ENCODE measurements around the gene FGF2.
A peak's percentile ranks its signal among the peaks of the same experiment; 100 is the strongest.

FGF2 gene

GRCh38 chr4:122796801-122797404, 29.7 kb upstream of the FGF2 start:
- Histone ChIP-seq H3K9ac (ENCODE audit: low read depth, low read length, poor library complexity) (no peak overlapping the region), H2BK15ac (ENCODE audit: low read length) (no peak overlapping the region), H3K4ac (ENCODE audit: low read length) (no peak overlapping the region), H3K4me3 (ENCODE audit: low read length in 2 of 2) (no peak overlapping the region), H2BK120ac (ENCODE audit: low read depth, low read length) (no peak overlapping the region), H3K18ac (ENCODE audit: low read length) (no peak overlapping the region), H3K36me3 (replicated peaks in 1 of 2; ENCODE audit: control insufficient read depth in 2 of 2, insufficient read depth in 2 of 2, low read length in 2 of 2) (no peaks in the 10 kb centered on the region), H3K27me3 (ENCODE audit: control insufficient read depth in 3 of 3, insufficient read depth in 3 of 3, low read depth in 1 of 3, low read length in 3 of 3) (no peaks in the 10 kb centered on the region), H3K14ac (ENCODE audit: low read length) (no peak overlapping the region), H2BK12ac (ENCODE audit: low read length) (no peak overlapping the region), H3K9me3 (replicated peaks in 1 of 2; ENCODE audit: control insufficient read depth in 2 of 2, insufficient read depth in 1 of 2, low read depth in 1 of 2, low read length in 2 of 2) (no peaks in the 10 kb centered on the region), H3K27ac (replicated peaks; ENCODE audit: low read length) (no peak overlapping the region), H4K91ac (ENCODE audit: low read depth, low read length, poor library complexity) (no peak overlapping the region), H3K4me1 (ENCODE audit: control insufficient read depth in 2 of 2, insufficient read depth in 1 of 2, low read depth in 1 of 2, low read length in 2 of 2) (peaks cover 8 to 10% of the 10 kb centered on the region in 2 donors), H2BK5ac (ENCODE audit: low read length) (no peak overlapping the region), H2AK5ac (ENCODE audit: low read depth, low read length) (no peak overlapping the region), H2AFZ (ENCODE audit: low read length) (peak overlapping the region; percentile 26), H3K79me1 (ENCODE audit: low read depth, low read length) (no peaks in the 10 kb centered on the region), H3K4me2 (ENCODE audit: insufficient read depth, low read length, poor library complexity, severe bottlenecking) (no peak overlapping the region), H3K23ac (ENCODE audit: low read depth, low read length, poor library complexity) (no peak overlapping the region), H4K8ac (ENCODE audit: low read depth, low read length) (no peak overlapping the region)
- WGBS, 2 donors (ENCODE audit: extremely low coverage in 2 of 2, insufficient read length in 2 of 2, insufficient replicate concordance in 1 of 2), result no CpG with 5 or more reads among the region's 4 CpGs
- DNase-seq (ENCODE audit: low spot score), result no peak

- H3K27me3 ChIP-seq (ENCODE audit: control insufficient read depth in 3 of 3, insufficient read depth in 3 of 3, low read depth in 1 of 3, low read length in 3 of 3), result no peaks in the 10 kb centered on the region
- no peak overlapping the region for H3K4me3 ChIP-seq (ENCODE audit: low read length in 2 of 2)
- no peak overlapping the region for H4K8ac ChIP-seq (ENCODE audit: low read depth, low read length)
- H3K79me1 ChIP-seq (ENCODE audit: low read depth, low read length), result no peaks in the 10 kb centered on the region
- H3K4me2 ChIP-seq (ENCODE audit: insufficient read depth, low read length, poor library complexity, severe bottlenecking), result no peak overlapping the region
- no peak overlapping the region for H3K23ac ChIP-seq (ENCODE audit: low read depth, low read length, poor library complexity)
- H2AFZ ChIP-seq (ENCODE audit: low read length), result peak overlapping the region; percentile 90
- H2AK5ac ChIP-seq (ENCODE audit: low read depth, low read length), result no peak overlapping the region
- H3K14ac ChIP-seq (ENCODE audit: low read length), result no peak overlapping the region
- no peak overlapping the region for H4K91ac ChIP-seq (ENCODE audit: low read depth, low read length, poor library complexity)
- peak overlapping the region; percentile 73 for H3K18ac ChIP-seq (ENCODE audit: low read length)
- H2BK12ac ChIP-seq (ENCODE audit: low read length), result no peak overlapping the region
- no peaks in the 10 kb centered on the region for H3K9me3 ChIP-seq (replicated peaks in 1 of 2; ENCODE audit: control insufficient read depth in 2 of 2, insufficient read depth in 1 of 2, low read depth in 1 of 2, low read length in 2 of 2)
- H2BK5ac ChIP-seq (ENCODE audit: low read length), result no peak overlapping the region
- H2BK120ac ChIP-seq (ENCODE audit: low read depth, low read length), result no peak overlapping the region
- no peak overlapping the region for H3K4ac ChIP-seq (ENCODE audit: low read length)
- no peak overlapping the region for H3K27ac ChIP-seq (replicated peaks; ENCODE audit: low read length)
- no peak for DNase-seq (ENCODE audit: low spot score)
- no CpG with 5 or more reads among the region's 2 CpGs for WGBS, 2 donors (ENCODE audit: extremely low coverage in 2 of 2, insufficient read length in 2 of 2, insufficient replicate concordance in 1 of 2)
- no peaks in the 10 kb centered on the region for H3K36me3 ChIP-seq (replicated peaks in 1 of 2; ENCODE audit: control insufficient read depth in 2 of 2, insufficient read depth in 2 of 2, low read length in 2 of 2)
- no peak overlapping the region for H3K9ac ChIP-seq (ENCODE audit: low read depth, low read length, poor library complexity)
- no peak overlapping the region for H2BK15ac ChIP-seq (ENCODE audit: low read length)
- H3K4me1 ChIP-seq (ENCODE audit: control insufficient read depth in 2 of 2, insufficient read depth in 1 of 2, low read depth in 1 of 2, low read length in 2 of 2), result peaks cover 8 to 10% of the 10 kb centered on the region in 2 donors
Measured at GRCh38 chr4:122797405-122798094, 29.1 kb upstream of the FGF2 start.

DNA sequence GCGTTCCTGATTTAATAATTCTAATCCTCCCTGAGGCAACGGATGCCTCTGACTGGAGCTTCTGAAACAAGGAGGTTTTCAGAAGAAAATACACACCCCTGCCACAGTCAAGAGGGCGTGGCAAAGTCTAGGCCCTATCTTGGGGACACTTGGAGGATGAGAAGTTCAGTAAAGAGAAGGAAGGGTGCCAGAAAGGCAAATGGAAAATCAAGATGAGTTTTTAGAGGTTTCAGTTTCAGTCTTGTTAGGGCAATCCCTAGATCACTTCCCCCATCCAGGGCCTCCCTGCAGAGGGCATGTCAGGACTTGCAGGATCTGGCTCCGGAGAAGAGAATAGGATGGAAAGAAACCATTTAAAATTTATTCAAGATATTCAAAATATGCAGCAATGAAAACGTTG, 28.5 kb upstream of the FGF2 start:
- Histone ChIP-seq H3K14ac (ENCODE audit: low read length) (no peak overlapping the region), H2BK12ac (ENCODE audit: low read length) (no peak overlapping the region), H3K27me3 (ENCODE audit: control insufficient read depth in 3 of 3, insufficient read depth in 3 of 3, low read depth in 1 of 3, low read length in 3 of 3) (no peaks in the 10 kb centered on the region), H2AK5ac (ENCODE audit: low read depth, low read length) (no peak overlapping the region), H3K23ac (ENCODE audit: low read depth, low read length, poor library complexity) (no peak overlapping the region), H2AFZ (ENCODE audit: low read length) (peak overlapping the region; percentile 90), H2BK5ac (ENCODE audit: low read length) (no peak overlapping the region), H3K4me3 (ENCODE audit: low read length in 2 of 2) (no peak overlapping the region), H3K27ac (replicated peaks; ENCODE audit: low read length) (peak overlapping the region; percentile 59), H3K4me1 (ENCODE audit: control insufficient read depth in 2 of 2, insufficient read depth in 1 of 2, low read depth in 1 of 2, low read length in 2 of 2) (peaks cover 8 to 10% of the 10 kb centered on the region in 2 donors), H3K79me1 (ENCODE audit: low read depth, low read length) (no peaks in the 10 kb centered on the region), H3K4me2 (ENCODE audit: insufficient read depth, low read length, poor library complexity, severe bottlenecking) (no peak overlapping the region), H4K8ac (ENCODE audit: low read depth, low read length) (no peak overlapping the region), H2BK15ac (ENCODE audit: low read length) (no peak overlapping the region), H3K9ac (ENCODE audit: low read depth, low read length, poor library complexity) (no peak overlapping the region), H2BK120ac (ENCODE audit: low read depth, low read length) (no peak overlapping the region), H3K18ac (ENCODE audit: low read length) (no peak overlapping the region), H3K36me3 (replicated peaks in 1 of 2; ENCODE audit: control insufficient read depth in 2 of 2, insufficient read depth in 2 of 2, low read length in 2 of 2) (no peaks in the 10 kb centered on the region), H3K9me3 (replicated peaks in 1 of 2; ENCODE audit: control insufficient read depth in 2 of 2, insufficient read depth in 1 of 2, low read depth in 1 of 2, low read length in 2 of 2) (no peaks in the 10 kb centered on the region), H3K4ac (ENCODE audit: low read length) (no peak overlapping the region), H4K91ac (ENCODE audit: low read depth, low read length, poor library complexity) (no peak overlapping the region)
- DNase-seq (ENCODE audit: low spot score), result peak; percentile 11
- WGBS, 2 donors (ENCODE audit: extremely low coverage in 2 of 2, insufficient read length in 2 of 2, insufficient replicate concordance in 1 of 2), result no CpG with 5 or more reads among the region's 5 CpGs

- H3K27ac ChIP-seq (replicated peaks; ENCODE audit: low read length), result no peak overlapping the region
- no peaks in the 10 kb centered on the region for H3K36me3 ChIP-seq (replicated peaks in 1 of 2; ENCODE audit: control insufficient read depth in 2 of 2, insufficient read depth in 2 of 2, low read length in 2 of 2)
- no peaks in the 10 kb centered on the region for H3K27me3 ChIP-seq (ENCODE audit: control insufficient read depth in 3 of 3, insufficient read depth in 3 of 3, low read depth in 1 of 3, low read length in 3 of 3)
- no peak overlapping the region for H4K8ac ChIP-seq (ENCODE audit: low read depth, low read length)
- H3K4me2 ChIP-seq (ENCODE audit: insufficient read depth, low read length, poor library complexity, severe bottlenecking), result no peak overlapping the region
- no peak overlapping the region for H2AK5ac ChIP-seq (ENCODE audit: low read depth, low read length)
- H2AFZ ChIP-seq (ENCODE audit: low read length), result no peak overlapping the region
- H3K9ac ChIP-seq (ENCODE audit: low read depth, low read length, poor library complexity), result no peak overlapping the region
- H2BK5ac ChIP-seq (ENCODE audit: low read length), result no peak overlapping the region
- no peak overlapping the region for H2BK120ac ChIP-seq (ENCODE audit: low read depth, low read length)
- peaks cover 8 to 10% of the 10 kb centered on the region in 2 donors for H3K4me1 ChIP-seq (ENCODE audit: control insufficient read depth in 2 of 2, insufficient read depth in 1 of 2, low read depth in 1 of 2, low read length in 2 of 2)
- H3K9me3 ChIP-seq (replicated peaks in 1 of 2; ENCODE audit: control insufficient read depth in 2 of 2, insufficient read depth in 1 of 2, low read depth in 1 of 2, low read length in 2 of 2), result no peaks in the 10 kb centered on the region
- H2BK12ac ChIP-seq (ENCODE audit: low read length), result no peak overlapping the region
- no peak overlapping the region for H2BK15ac ChIP-seq (ENCODE audit: low read length)
- no peaks in the 10 kb centered on the region for H3K79me1 ChIP-seq (ENCODE audit: low read depth, low read length)
- no CpG with 5 or more reads among the region's 2 CpGs for WGBS, 2 donors (ENCODE audit: extremely low coverage in 2 of 2, insufficient read length in 2 of 2, insufficient replicate concordance in 1 of 2)
- H3K18ac ChIP-seq (ENCODE audit: low read length), result no peak overlapping the region
- H3K4me3 ChIP-seq (ENCODE audit: low read length in 2 of 2), result no peak overlapping the region
- H3K4ac ChIP-seq (ENCODE audit: low read length), result no peak overlapping the region
- no peak overlapping the region for H4K91ac ChIP-seq (ENCODE audit: low read depth, low read length, poor library complexity)
- no peak overlapping the region for H3K23ac ChIP-seq (ENCODE audit: low read depth, low read length, poor library complexity)
- H3K14ac ChIP-seq (ENCODE audit: low read length), result no peak overlapping the region
- no peak for DNase-seq (ENCODE audit: low spot score)
Measured at GRCh38 chr4:122798917-122799316, 27.7 kb upstream of the FGF2 start.
